Stimulated activated CD4-positive, alpha-beta T cell treated with anti-CD3 and anti-CD28 coated beads, Interleukin-1b, Interleukin-23, amount 100 ng/mL, for 24 hours (primary cell): ENCODE data around the gene COP1.
"Not testable (repeated sequence)": the region's sequence is repeated elsewhere in the genome, so short reads cannot be mapped to it uniquely, and the experiment has no call there.

Experiments used
- DNase-seq, 4 experiments: peaks; one replicate each; pipeline ENCODE4 v3.0.0-alpha.2; 2020; ENCODE audit warnings: low read depth in 4 of 4, low spot score in 1 of 4

Gene COP1

GRCh38 chr1:176206961-176207902 lies at the start of gene COP1:
COP1 (minus strand) TSS chr1:176207286; CDS start chr1:176206978, 308 bp downstream.
- DNase-seq: peak; percentile 88 to 95 (median 90)

- no peak for DNase-seq
These were observed 45.1 kb upstream of the COP1 start for GRCh38 chr1:176252191-176252590.

DNA sequence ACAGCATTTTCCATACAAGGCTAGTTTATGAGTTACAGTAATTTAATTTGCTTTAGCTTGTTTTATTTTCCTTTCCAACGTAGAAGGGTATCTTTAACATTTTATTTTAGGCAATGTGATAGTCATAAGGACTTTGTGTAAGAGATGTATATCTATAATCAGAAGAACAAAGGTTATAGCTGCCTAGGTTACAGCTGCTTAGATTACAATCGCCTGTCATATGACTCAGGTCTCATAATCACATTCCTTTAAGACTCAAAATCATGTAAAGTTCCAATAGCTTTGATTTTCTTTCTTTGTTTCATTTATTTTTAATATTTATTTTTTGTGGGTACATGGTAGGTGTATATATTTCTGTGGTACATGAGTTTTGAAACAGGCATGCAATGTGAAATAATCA lies 37.8 kb upstream of the COP1 start:
- DNase-seq: no peak

DNA sequence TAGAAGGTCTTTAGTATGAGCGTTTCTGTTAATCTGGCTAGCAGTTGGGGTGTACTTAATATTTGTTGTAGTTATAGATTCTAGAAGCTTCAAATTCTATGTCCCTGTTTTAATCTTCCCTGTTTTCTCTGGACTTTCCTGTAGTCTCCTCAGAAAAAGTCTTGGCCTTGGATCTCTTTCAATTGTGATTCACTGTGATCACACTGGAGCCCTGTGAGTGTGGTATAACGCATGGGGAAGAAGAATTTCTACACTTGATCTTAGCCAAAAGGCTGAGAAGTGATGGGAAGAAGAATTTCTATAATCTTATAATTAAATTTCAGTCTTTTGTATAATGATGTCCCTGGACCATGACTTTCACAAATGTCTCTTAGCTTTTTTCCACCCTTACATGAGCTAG lies 36.7 kb upstream of the COP1 start:
- no peak for DNase-seq

DNA sequence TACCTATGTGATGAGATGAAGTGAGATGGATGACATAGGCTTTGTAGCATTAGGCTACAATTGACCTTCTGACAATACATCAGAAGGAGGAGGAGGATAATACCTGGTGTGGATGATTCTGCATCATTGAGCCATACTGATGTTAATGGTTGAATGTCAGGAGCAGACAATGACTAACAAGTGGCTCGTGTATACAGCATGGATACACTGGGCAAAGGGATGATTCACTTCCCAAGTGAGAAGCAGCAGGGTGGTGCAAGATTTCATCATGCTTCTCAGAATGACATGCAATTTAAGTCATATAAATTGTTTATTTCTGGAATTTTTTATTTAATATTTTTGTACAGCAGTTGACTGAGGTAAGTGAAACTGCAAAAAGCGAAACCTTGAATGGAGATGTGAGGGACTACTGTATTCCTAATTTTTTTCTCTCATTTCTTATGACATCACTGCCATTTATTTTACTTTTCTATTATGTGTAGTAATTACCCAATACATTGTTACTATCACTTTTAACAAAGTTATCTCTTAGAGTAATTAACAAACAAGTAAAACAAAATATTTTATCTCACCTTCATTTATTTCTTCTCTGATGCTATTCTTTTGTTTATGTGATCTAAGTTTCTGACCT lies 34.4 kb upstream of the COP1 start:
- DNase-seq: no peak

- not testable (repeated sequence) for DNase-seq
These were observed 26.6 kb upstream of the COP1 start for GRCh38 chr1:176233657-176234056.

DNA sequence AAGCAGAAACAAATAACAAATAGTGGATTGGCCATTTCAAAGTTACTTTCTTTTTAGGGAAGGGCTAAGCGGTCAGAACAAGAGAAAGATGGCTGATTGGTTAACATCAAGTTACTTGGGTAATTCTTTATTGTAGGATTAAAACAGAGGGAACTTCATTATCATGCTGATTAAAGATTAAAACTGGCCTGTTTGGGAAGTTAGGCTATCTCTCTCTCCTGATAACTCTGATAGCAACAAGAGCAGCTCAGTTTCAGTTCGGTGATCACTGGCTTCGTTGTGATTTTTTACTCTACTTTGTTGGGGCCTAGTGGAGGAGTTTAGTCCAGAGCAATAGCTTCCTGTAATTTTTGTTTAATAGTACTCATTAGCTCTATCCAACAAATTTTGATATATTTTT lies 20.5 kb upstream of the COP1 start:
- DNase-seq: no peak

- no peak for DNase-seq
These were observed 18.8 kb upstream of the COP1 start for GRCh38 chr1:176225911-176226310.

- no peak for DNase-seq
These were observed 18.4 kb upstream of the COP1 start for GRCh38 chr1:176225479-176225875.

DNA sequence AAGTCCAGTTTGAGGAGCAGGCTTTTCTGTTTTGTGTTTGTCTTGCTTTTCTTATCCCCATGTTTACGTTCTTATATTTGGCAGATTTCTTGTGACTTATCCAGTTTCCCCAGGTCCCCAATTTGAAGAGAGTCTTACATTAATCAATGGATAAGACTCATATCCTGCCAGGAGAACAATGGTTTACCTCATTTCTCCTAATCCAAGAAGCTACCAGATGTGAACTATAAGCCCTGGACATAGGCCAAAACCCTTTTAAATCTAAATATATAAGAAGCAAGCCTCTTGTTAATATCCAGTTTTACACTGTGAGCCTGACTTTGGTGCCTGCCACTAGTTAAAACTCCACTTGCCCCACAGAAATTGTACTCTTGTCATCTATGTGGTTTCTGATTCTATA lies 15.1 kb upstream of the COP1 start:
- DNase-seq: no peak

DNA sequence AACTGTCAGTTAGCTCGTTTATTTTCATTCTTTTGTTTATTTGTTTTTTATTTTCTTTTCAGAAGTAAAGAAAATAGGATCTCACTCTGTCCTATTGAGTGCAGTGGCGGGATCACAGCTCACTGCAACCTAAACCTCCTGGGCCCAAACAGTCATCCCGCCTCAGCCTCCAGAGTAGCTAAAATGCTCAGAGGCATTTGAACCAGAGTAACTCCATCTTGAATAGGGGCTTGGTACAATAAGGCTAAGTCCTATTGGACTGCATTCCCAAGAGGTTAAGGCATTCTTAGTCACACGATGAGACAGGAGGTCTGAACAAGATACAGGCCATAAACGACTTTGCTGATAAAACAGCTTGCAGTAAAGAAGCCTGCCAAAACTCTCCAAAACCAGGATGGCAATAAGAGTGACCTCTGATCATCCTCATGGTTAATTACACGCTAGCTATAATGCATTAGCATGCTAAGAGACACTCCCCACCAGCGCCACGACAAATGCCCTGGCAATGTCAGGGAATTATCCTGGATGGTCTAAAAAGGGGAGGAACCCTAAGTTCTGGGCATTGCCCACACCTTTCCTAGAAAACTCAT lies 13.1 kb upstream of the COP1 start:
- DNase-seq: no peak

DNA sequence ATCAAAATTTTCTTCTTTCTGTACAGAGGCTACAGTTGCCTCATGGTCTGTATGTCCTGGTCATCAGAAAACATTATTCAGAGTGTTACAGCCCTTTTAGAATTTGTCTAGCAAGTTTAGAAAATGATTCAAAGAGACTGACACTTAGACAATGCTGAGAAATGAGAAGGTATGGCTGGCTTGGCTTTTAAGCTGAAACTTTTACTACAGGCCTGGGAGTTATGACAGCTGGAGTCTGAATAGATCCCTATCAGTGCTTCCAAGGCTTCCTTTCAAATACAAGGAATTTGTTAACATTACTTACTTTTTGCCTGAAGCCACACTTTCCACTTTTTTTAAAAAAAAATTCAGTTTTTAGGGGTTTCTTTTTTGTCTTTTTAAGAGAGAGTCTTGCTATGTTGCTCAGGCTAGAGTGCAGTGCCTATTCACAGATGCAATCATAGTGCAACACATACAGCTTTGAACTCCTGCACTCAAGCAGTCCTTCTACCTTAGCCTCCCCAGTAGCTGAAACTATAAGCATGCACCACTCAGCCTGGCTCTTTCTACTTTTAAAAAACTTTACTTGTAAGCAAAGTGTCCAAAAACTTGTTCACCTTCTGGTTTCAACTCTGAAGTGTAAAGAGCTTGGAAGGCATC lies 10.5 kb upstream of the COP1 start:
- DNase-seq: no peak

DNA sequence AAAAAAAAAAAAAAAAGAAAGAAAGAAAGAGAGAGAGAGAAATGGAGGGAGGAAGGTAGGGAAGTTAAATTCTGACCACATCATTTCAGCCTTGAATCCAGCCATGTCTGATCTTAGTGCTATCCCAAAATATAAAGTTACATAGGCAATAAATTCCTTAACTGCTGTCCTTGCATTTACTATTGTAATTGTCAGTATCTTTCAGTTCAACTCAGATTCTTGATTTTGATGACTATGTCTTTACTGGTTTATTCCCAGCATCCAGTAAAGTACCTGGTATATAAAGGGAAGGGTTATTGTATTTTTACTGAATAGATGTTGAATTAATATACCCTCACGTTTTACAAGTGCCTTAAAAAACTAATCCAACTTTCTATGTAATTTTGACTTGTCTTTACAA lies 8.9 kb upstream of the COP1 start:
- no peak for DNase-seq

GRCh38 chr1:176211396-176212165 lies 4.5 kb upstream of the COP1 start:
- DNase-seq: no peak

DNA sequence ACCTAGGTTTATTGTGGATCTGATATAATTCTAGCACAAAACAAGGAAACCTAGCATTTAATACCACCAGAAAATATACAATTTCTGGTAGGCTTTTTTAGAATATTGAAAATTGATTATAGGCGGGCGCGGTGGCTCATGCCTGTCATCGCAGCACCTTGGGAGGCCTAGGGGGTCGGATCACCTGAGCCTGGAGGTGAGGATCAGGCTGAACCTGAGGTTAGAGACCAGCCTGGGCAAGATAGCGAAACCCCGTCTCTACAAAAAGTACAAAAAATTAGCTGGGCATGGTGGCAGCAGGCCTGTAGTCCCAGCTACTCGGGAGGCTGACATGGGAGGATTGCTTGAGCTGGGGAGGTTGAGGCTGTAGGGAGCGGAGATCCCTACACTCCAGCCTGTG lies 948 bp upstream of the COP1 start:
- DNase-seq: no peak

- peak; percentile 6 to 14 (median 6) for DNase-seq
These were observed 803 bp downstream of the COP1 start for GRCh38 chr1:176206006-176206960.

- DNase-seq: no peak
These were observed 1.7 kb downstream of the COP1 start for GRCh38 chr1:176205332-176205914.

DNA sequence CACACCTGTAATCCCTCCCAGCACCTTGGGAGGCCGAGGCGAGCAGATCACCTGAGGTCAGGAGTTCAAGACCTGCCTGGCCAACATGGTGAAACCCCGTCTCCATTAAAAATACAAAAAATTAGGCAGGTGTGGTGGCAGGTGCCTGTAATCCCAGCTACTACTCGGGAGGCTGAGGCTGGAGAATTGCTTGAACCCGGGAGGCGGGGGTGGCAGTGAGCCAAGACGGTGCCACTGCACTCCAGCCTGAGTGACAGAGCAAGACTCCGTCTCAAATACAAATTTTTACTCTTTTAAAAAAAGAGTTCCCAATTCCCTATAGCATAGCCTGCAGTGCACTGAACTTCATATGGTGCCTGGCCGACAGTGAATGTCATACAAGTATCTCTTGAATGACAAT lies 2.4 kb downstream of the COP1 start:
- DNase-seq: not testable (repeated sequence)

GRCh38 chr1:176203735-176204134 lies 3.4 kb downstream of the COP1 start:
- no peak for DNase-seq
